Measurements from ENCODE around the gene ABTB2.

GRCh38 chr11:34203377-34203871 is 154.4 kb downstream of the ABTB2 start:
- TF ChIP-seq CTCF (IDR thresholded peaks at IDR 0.05): no peak
- no peak for TF ChIP-seq EP300 (IDR thresholded peaks at IDR 0.05)

Measured in tibial nerve (tissue), 4 donors.